C4-2B (cell line): Measurements from ENCODE around the gene RBM22.
A peak's percentile ranks its signal among the peaks of the same experiment; 100 is the strongest.

Experiments used
- H3K27ac ChIP-seq: fragments of 450-650 bp; 2 replicates; pipeline ENCODE4 v1.5.1; 2017
- CTCF ChIP-seq: fragments of 450-650 bp; conservative IDR thresholded peaks from 2 replicates; pipeline ENCODE4 v1.5.1; 2017; ENCODE audit warnings: mild to moderate bottlenecking
- ZFX ChIP-seq: fragments of 450-650 bp; IDR thresholded peaks from 2 replicates; pipeline ENCODE4 v1.6.1; 2017

The RBM22 gene

GRCh38 chr5:150672237-150672883 is 28.5 kb downstream of the RBM22 start:
- H3K27ac ChIP-seq, result no peak overlapping the region
- no peak for TF ChIP-seq ZFX
- no peak for TF ChIP-seq CTCF

GRCh38 chr5:150671509-150672236 is 29.2 kb downstream of the RBM22 start:
- TF ChIP-seq CTCF, result no peak
- no peak for TF ChIP-seq ZFX
- no peak overlapping the region for H3K27ac ChIP-seq

GRCh38 chr5:150670948-150671310 is 29.9 kb downstream of the RBM22 start:
- TF ChIP-seq CTCF, result no peak
- no peak for TF ChIP-seq ZFX
- H3K27ac ChIP-seq, result no peak overlapping the region

- H3K27ac ChIP-seq, result 0 out of 2 replicates have a peak overlapping the region, but pooled peaks have one; percentile 4
- TF ChIP-seq ZFX, result no peak
- TF ChIP-seq CTCF, result no peak
These were observed 30.5 kb downstream of the RBM22 start for GRCh38 chr5:150670275-150670947.

- TF ChIP-seq CTCF, result no peak
- TF ChIP-seq ZFX, result no peak
- no peak overlapping the region for H3K27ac ChIP-seq
These were observed 35.8 kb downstream of the RBM22 start for GRCh38 chr5:150665044-150665443.

GRCh38 chr5:150663936-150664335 is 36.9 kb downstream of the RBM22 start:
- no peak for TF ChIP-seq ZFX
- no peak for TF ChIP-seq CTCF

More at GRCh38 chr5:150663936-150664335, 36.9 kb downstream of the RBM22 start:
- no peak overlapping the region for H3K27ac ChIP-seq
